K562 (cell line): ENCODE results near the gene RNF31. TPM values are rescaled to one million over a fixed set of nuclear protein-coding genes. Genes with fewer than 3 reads are reported as not detected.

Source experiments
- BRF1 ChIP-seq: IDR thresholded peaks from 3 replicates; pipeline ENCODE4 v1.6.1; 2011; ENCODE audit warnings: borderline replicate concordance, mild to moderate bottlenecking; ENCODE audit not compliant: insufficient read length; ENCODE audit errors: extremely low read depth
- CTBP1 ChIP-seq: fragments of 450-650 bp; IDR thresholded peaks from 2 replicates; pipeline ENCODE4 v1.6.1; 2016; ENCODE audit warnings: borderline replicate concordance
- ETV6 ChIP-seq, 3 experiments: fragments of 150-350 bp in 1 of 3; sonication (generic) in 1 of 3; formaldehyde crosslinking in 1 of 3; IDR thresholded peaks; 2 replicates each; pipeline versions ENCODE4 v1.6.1 to v1.8.0; 2014 to 2022; ENCODE audit warnings: borderline replicate concordance in 2 of 3, low read depth in 2 of 3, antibody characterized with exemption in 1 of 3, low read length in 1 of 3, mild to moderate bottlenecking in 1 of 3, missing genetic modification reagents in 1 of 3
- HDGF ChIP-seq: fragments of 450-650 bp; IDR thresholded peaks from 2 replicates; pipeline ENCODE4 v1.6.1; 2016
- HOXB6 ChIP-seq: fragments of 250-450 bp; sonication (Bioruptor Pico); IDR thresholded peaks from 2 replicates; pipeline ENCODE4 v1.5.1; 2022; ENCODE audit warnings: mild to moderate bottlenecking, borderline replicate concordance
- MAZ ChIP-seq, 2 experiments: fragments of 450-650 bp in 1 of 2; sonication (generic) in 1 of 2; formaldehyde crosslinking; IDR thresholded peaks in 1 of 2; conservative IDR thresholded peaks in 1 of 2; 2 replicates each; pipeline versions ENCODE4 v1.4.0 to v1.5.0; 2020; ENCODE audit warnings: mild to moderate bottlenecking in 1 of 2, missing genetic modification reagents in 1 of 2
- MTF1 ChIP-seq: fragments of 250-450 bp; sonication (Bioruptor Pico); IDR thresholded peaks from 2 replicates; pipeline ENCODE4 v1.9.0; 2021; ENCODE audit warnings: moderate library complexity, mild to moderate bottlenecking, inconsistent platforms, borderline replicate concordance
- POLR2H ChIP-seq: IDR thresholded peaks from 2 replicates; pipeline ENCODE4 v1.6.1; 2016; ENCODE audit warnings: missing genetic modification characterization, low read depth, mild to moderate bottlenecking, control low read depth, missing compliant biosample characterization, moderate library complexity
- SIN3A ChIP-seq, 2 experiments: fragments of 150-350 bp in 1 of 2; IDR thresholded peaks; 2 replicates each; pipeline ENCODE4 v1.6.1; 2011 to 2016; ENCODE audit warnings: borderline replicate concordance in 2 of 2, low read depth in 2 of 2, low read length in 2 of 2, mild to moderate bottlenecking in 2 of 2, moderate library complexity in 2 of 2; ENCODE audit not compliant: control insufficient read depth in 1 of 2
- SRSF1 ChIP-seq: fragments of 200-400 bp; formaldehyde crosslinking; IDR thresholded peaks from 2 replicates; pipeline ENCODE4 v1.6.1; 2017; ENCODE audit warnings: mild to moderate bottlenecking, low read depth, low read length, moderate library complexity
- TAF1 ChIP-seq: IDR thresholded peaks from 2 replicates; pipeline ENCODE4 v1.6.1; 2011; ENCODE audit warnings: mild to moderate bottlenecking, low read length, moderate library complexity; ENCODE audit not compliant: insufficient read depth, control insufficient read depth, severe bottlenecking; ENCODE audit errors: extremely low read depth
- TEAD2 ChIP-seq: fragments of 450-650 bp; IDR thresholded peaks from 2 replicates; pipeline ENCODE4 v1.6.1; 2016; ENCODE audit warnings: missing genetic modification characterization, control low read depth, missing compliant biosample characterization
- ZEB2 ChIP-seq: fragments of 450-650 bp; IDR thresholded peaks from 2 replicates; pipeline ENCODE4 v1.6.1; 2016
- ZNF583 ChIP-seq: fragments of 250-450 bp; sonication (Bioruptor Pico); IDR thresholded peaks from 2 replicates; pipeline ENCODE4 v1.4.0; 2020
- polyA plus RNA-seq, 8 experiments: library from polyadenylated mRNA; depleted of rRNA in 4 of 8; stranded (reverse) in 5 of 8; unstranded in 3 of 8; fragments of >200 nt; fragmentation: Nextera tagmentation in 2 of 8; fragmentation: Illumina TruSeq in 1 of 8; extraction: Ambion mirVana in 2 of 8; extraction: Trizol in 1 of 8; gene quantifications; 2 replicates each; pipeline versions ENCODE4 v1.2.1 to v1.2.3, GENCODE V29; 2011 to 2014; ENCODE audit warnings: inconsistent platforms in 1 of 8, missing spikeins in 1 of 8
- total RNA-seq, 7 experiments: library from RNA; depleted of rRNA in 6 of 7; stranded (reverse); fragments of >200 nt in 6 of 7; fragmentation: Illumina TruSeq in 2 of 7; extraction: Trizol in 2 of 7; gene quantifications; 2 replicates each; pipeline versions ENCODE4 v1.2.1 to v1.2.3, GENCODE V29; 2011 to 2021; ENCODE audit warnings: low replicate concordance in 1 of 7
- TF ChIP-seq, protein P1 (sequence below): fragments of 450-650 bp; IDR thresholded peaks from 2 replicates; pipeline ENCODE4 v1.6.1; 2018; ENCODE audit not compliant: partially characterized antibody
- TF ChIP-seq, protein P2 (sequence below): fragments of 250-450 bp; sonication (Bioruptor Pico); IDR thresholded peaks from 2 replicates; pipeline ENCODE4 v1.4.0; 2020
- TF ChIP-seq, protein P3 (sequence below): sonication (generic); formaldehyde crosslinking; IDR thresholded peaks from 2 replicates; pipeline ENCODE4 v1.8.1; 2022; ENCODE audit warnings: missing genetic modification reagents

RNF31 gene
- total and polyA plus RNA-seq, 9 of the 15 experiments (the other 6 are each of a cell fraction or from before 2014, with no cell fraction given) = 3.1 to 47.6 (median 19.1) TPM

DNA sequence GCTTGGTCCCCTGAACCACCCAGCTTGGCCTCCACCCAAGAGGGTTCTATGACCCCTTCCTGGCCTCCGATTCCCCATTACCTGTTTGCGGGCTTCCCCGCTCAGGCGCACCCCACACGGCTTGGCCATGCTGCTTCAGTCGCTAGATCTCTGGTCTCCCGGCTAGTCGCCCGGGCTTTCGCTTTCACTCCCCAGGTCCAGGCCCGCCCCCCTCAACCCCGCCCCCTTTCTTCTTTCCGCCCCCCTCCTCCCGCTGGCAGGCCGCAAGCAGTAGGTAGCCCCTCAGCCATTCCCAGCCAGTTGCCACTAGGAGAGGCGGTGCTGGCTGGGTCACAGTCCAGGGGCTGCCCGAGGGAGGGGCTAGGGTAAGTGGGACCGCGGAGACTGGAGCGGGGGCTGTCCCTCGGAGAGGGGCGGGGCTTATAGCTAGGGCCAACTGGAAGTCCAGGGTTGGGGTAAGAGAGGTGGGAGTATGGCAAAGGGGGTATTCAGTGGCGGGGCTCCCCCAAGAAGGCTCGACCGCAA is 783 bp upstream of the RNF31 start, which contains the start of gene PSME2 (continued):
- TF ChIP-seq, protein P1, sequence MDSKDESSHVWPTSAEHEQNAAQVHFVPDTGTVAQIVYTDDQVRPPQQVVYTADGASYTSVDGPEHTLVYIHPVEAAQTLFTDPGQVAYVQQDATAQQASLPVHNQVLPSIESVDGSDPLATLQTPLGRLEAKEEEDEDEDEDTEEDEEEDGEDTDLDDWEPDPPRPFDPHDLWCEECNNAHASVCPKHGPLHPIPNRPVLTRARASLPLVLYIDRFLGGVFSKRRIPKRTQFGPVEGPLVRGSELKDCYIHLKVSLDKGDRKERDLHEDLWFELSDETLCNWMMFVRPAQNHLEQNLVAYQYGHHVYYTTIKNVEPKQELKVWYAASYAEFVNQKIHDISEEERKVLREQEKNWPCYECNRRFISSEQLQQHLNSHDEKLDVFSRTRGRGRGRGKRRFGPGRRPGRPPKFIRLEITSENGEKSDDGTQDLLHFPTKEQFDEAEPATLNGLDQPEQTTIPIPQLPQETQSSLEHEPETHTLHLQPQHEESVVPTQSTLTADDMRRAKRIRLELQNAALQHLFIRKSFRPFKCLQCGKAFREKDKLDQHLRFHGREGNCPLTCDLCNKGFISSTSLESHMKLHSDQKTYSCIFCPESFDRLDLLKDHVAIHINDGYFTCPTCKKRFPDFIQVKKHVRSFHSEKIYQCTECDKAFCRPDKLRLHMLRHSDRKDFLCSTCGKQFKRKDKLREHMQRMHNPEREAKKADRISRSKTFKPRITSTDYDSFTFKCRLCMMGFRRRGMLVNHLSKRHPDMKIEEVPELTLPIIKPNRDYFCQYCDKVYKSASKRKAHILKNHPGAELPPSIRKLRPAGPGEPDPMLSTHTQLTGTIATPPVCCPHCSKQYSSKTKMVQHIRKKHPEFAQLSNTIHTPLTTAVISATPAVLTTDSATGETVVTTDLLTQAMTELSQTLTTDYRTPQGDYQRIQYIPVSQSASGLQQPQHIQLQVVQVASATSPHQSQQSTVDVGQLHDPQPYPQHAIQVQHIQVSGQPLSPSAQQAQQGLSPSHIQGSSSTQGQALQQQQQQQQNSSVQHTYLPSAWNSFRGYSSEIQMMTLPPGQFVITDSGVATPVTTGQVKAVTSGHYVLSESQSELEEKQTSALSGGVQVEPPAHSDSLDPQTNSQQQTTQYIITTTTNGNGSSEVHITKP = peak; percentile 43
- TF ChIP-seq SIN3A (IDR thresholded peaks at IDR 0.05; ENCODE audit: borderline replicate concordance in 2 of 2, control insufficient read depth in 1 of 2, low read depth in 2 of 2, low read length in 2 of 2) (peak; percentile 68 to 70; a peak in 2 of 4 replicates), MTF1 (CRISPR knock-in tag) (no peak), POLR2H (tag) (no peak), TAF1 (peak; percentile 29), ZEB2 (no peak), HOXB6 (CRISPR knock-in tag) (no peak), SRSF1 (no peak), CTBP1 (0 out of 2 replicates have a peak, but pooled peaks have one; percentile 15), ZNF583 (CRISPR knock-in tag) (no peak), ETV6 (IDR thresholded peaks at IDR 0.05; ENCODE audit: borderline replicate concordance in 1 of 2, low read depth in 2 of 2, low read length in 1 of 2) (no peak), ETV6 (CRISPR knock-in tag; IDR thresholded peaks at IDR 0.05; ENCODE audit: borderline replicate concordance) (no peak), BRF1 (no peak), HDGF (no peak), TEAD2 (tag) (no peak), MAZ (CRISPR knock-in tag; conservative IDR thresholded peaks at IDR 0.05 in 1 of 2, IDR thresholded peaks at IDR 0.05 in 1 of 2) (peak; percentile 52 to 84; a peak in 2 of 4 replicates)
- TF ChIP-seq, protein P2, sequence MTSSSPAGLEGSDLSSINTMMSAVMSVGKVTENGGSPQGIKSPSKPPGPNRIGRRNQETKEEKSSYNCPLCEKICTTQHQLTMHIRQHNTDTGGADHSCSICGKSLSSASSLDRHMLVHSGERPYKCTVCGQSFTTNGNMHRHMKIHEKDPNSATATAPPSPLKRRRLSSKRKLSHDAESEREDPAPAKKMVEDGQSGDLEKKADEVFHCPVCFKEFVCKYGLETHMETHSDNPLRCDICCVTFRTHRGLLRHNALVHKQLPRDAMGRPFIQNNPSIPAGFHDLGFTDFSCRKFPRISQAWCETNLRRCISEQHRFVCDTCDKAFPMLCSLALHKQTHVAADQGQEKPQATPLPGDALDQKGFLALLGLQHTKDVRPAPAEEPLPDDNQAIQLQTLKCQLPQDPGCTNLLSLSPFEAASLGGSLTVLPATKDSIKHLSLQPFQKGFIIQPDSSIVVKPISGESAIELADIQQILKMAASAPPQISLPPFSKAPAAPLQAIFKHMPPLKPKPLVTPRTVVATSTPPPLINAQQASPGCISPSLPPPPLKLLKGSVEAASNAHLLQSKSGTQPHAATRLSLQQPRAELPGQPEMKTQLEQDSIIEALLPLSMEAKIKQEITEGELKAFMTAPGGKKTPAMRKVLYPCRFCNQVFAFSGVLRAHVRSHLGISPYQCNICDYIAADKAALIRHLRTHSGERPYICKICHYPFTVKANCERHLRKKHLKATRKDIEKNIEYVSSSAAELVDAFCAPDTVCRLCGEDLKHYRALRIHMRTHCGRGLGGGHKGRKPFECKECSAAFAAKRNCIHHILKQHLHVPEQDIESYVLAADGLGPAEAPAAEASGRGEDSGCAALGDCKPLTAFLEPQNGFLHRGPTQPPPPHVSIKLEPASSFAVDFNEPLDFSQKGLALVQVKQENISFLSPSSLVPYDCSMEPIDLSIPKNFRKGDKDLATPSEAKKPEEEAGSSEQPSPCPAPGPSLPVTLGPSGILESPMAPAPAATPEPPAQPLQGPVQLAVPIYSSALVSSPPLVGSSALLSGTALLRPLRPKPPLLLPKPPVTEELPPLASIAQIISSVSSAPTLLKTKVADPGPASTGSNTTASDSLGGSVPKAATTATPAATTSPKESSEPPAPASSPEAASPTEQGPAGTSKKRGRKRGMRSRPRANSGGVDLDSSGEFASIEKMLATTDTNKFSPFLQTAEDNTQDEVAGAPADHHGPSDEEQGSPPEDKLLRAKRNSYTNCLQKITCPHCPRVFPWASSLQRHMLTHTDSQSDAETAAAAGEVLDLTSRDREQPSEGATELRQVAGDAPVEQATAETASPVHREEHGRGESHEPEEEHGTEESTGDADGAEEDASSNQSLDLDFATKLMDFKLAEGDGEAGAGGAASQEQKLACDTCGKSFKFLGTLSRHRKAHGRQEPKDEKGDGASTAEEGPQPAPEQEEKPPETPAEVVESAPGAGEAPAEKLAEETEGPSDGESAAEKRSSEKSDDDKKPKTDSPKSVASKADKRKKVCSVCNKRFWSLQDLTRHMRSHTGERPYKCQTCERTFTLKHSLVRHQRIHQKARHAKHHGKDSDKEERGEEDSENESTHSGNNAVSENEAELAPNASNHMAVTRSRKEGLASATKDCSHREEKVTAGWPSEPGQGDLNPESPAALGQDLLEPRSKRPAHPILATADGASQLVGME (CRISPR knock-in tag) = no peak
- TF ChIP-seq, protein P3, sequence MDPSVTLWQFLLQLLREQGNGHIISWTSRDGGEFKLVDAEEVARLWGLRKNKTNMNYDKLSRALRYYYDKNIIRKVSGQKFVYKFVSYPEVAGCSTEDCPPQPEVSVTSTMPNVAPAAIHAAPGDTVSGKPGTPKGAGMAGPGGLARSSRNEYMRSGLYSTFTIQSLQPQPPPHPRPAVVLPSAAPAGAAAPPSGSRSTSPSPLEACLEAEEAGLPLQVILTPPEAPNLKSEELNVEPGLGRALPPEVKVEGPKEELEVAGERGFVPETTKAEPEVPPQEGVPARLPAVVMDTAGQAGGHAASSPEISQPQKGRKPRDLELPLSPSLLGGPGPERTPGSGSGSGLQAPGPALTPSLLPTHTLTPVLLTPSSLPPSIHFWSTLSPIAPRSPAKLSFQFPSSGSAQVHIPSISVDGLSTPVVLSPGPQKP = no peak
